ENCODE results near the gene ADAM12. TPM values are rescaled to one million over a fixed set of nuclear protein-coding genes. Genes with fewer than 3 reads are reported as not detected.

The ADAM12 gene
- polyA plus RNA-seq, 1 donor from 2014 or later, result 0.09 TPM

DNA sequence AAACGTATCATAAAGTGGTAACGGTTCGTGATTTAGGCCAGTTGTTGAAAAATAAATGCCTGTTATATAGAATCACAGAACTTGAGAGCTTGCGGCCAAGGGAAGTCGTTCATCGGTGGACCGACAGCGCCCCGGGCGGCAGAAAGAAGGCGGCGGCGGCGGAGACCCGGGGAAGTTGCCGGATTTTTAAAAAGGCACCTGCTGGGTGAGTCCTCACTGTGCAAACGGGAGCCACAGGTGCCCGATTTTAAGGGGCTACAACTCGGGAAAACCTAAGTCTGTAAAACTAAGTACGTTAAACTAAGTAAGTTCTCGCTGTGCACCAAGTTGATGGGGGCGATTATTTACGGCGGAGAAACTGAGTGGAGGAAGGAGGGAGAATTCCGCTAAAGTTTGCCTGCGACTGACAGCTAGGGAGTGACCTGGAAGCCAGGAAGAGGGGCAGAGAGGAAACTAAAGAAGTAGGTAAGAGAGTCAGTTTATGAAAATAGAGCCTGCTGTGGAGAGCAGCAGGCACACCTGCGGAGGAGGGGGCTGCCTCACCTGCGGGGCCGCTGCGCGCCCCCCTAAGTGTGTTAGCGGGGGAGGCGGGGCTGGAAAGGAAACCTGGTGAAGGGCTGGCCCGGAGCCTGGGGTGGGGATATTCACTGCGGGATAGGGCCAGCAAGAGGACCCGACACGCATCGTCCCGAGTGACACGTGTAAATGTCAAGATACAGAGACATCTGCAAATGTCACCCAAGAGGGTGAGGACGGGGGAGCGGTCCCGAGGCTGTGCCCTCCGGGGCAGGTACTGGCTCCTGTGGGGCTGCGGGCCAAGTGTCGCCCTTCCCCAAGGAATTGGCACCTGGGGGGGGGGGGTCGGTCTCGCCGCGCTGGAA lies 996 bp downstream of the ADAM12 start:
- H3K27ac ChIP-seq (ENCODE audit: low read length), result no peak overlapping the region
- TF ChIP-seq RAD21 (conservative IDR thresholded peaks at IDR 0.05) (peak; percentile 89), TAF1 (IDR thresholded peaks at IDR 0.05; ENCODE audit: low read depth) (no peak), MXI1 (conservative IDR thresholded peaks at IDR 0.05; ENCODE audit: poor library complexity, severe bottlenecking) (no peak), SMC3 (conservative IDR thresholded peaks at IDR 0.05; ENCODE audit: poor library complexity) (peak; percentile 84)
- TF ChIP-seq, protein P1, sequence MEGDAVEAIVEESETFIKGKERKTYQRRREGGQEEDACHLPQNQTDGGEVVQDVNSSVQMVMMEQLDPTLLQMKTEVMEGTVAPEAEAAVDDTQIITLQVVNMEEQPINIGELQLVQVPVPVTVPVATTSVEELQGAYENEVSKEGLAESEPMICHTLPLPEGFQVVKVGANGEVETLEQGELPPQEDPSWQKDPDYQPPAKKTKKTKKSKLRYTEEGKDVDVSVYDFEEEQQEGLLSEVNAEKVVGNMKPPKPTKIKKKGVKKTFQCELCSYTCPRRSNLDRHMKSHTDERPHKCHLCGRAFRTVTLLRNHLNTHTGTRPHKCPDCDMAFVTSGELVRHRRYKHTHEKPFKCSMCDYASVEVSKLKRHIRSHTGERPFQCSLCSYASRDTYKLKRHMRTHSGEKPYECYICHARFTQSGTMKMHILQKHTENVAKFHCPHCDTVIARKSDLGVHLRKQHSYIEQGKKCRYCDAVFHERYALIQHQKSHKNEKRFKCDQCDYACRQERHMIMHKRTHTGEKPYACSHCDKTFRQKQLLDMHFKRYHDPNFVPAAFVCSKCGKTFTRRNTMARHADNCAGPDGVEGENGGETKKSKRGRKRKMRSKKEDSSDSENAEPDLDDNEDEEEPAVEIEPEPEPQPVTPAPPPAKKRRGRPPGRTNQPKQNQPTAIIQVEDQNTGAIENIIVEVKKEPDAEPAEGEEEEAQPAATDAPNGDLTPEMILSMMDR (IDR thresholded peaks at IDR 0.05; ENCODE audit: poor library complexity, severe bottlenecking), result peak; percentile 88
- no peaks in the 10 kb centered on the region for H3K36me3 ChIP-seq (ENCODE audit: insufficient read depth, low read length)
- H3K9me2 ChIP-seq (ENCODE audit: insufficient read depth, low read length), result no peaks in the 10 kb centered on the region
- no peaks in the 10 kb centered on the region for H3K9me3 ChIP-seq (ENCODE audit: low read length)
- no peaks in the 10 kb centered on the region for H3K79me2 ChIP-seq (replicated peaks; ENCODE audit: insufficient read depth, low read length)
- H4K20me1 ChIP-seq (ENCODE audit: insufficient read depth), result no peaks in the 10 kb centered on the region
- peak overlapping the region; percentile 45 for H3K9ac ChIP-seq (ENCODE audit: low read length)
- peak overlapping the region; percentile 81 for H3K4me2 ChIP-seq (ENCODE audit: low read length)
- H3F3A ChIP-seq (ENCODE audit: insufficient read depth, low read length, poor library complexity, severe bottlenecking), result no peaks in the 10 kb centered on the region
- H2AFZ ChIP-seq (ENCODE audit: low read depth, low read length), result no peak overlapping the region
- peak overlapping the region; percentile 75 for H3K4me3 ChIP-seq (ENCODE audit: low read length)
- H3K27me3 ChIP-seq (ENCODE audit: insufficient read depth, low read depth, low read length), result peaks cover 34% of the 10 kb centered on the region

DNA sequence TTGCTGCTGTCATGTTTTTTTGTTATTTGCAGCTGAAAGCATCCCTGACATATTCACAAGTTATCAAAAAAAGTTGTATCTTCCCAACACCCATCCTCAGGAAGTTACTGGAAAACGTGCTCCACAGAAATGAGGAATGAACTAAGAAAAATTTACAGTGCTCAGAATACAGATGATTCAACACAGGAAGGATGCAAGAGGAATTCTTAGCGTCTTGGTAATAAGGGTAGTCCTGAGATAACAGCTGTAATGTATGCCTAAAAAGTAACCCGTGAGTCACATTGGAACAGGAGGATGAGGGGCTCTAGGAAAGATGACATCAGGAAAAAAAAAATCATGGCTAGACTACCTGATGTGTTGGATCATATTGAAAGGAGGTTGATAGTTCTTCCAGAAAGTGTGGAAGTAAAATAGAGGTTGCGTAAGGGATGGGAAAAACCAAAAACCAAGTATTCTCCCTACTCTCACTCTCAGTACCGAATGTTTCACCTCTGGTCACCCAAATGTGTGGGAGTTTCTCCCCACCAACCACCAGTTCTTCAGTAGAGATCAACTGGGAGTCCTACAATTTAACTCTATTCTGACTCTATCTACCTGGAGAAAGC lies 3.9 kb downstream of the ADAM12 start:
- H3K4me3 ChIP-seq (ENCODE audit: low read length), result no peak overlapping the region
- H2AFZ ChIP-seq (ENCODE audit: low read depth, low read length), result no peak overlapping the region
- no peaks in the 10 kb centered on the region for H3K9me3 ChIP-seq (ENCODE audit: low read length)
- no peaks in the 10 kb centered on the region for H3K9me2 ChIP-seq (ENCODE audit: insufficient read depth, low read length)
- peaks cover 28% of the 10 kb centered on the region for H3K27me3 ChIP-seq (ENCODE audit: insufficient read depth, low read depth, low read length)
- H3F3A ChIP-seq (ENCODE audit: insufficient read depth, low read length, poor library complexity, severe bottlenecking), result no peaks in the 10 kb centered on the region
- H3K27ac ChIP-seq (ENCODE audit: low read length), result no peak overlapping the region
- H3K36me3 ChIP-seq (ENCODE audit: insufficient read depth, low read length), result no peaks in the 10 kb centered on the region
- no peaks in the 10 kb centered on the region for H3K79me2 ChIP-seq (replicated peaks; ENCODE audit: insufficient read depth, low read length)
- no peak overlapping the region for H3K4me2 ChIP-seq (ENCODE audit: low read length)
- H4K20me1 ChIP-seq (ENCODE audit: insufficient read depth), result no peaks in the 10 kb centered on the region
- no peak overlapping the region for H3K9ac ChIP-seq (ENCODE audit: low read length)
- TF ChIP-seq, protein P2, sequence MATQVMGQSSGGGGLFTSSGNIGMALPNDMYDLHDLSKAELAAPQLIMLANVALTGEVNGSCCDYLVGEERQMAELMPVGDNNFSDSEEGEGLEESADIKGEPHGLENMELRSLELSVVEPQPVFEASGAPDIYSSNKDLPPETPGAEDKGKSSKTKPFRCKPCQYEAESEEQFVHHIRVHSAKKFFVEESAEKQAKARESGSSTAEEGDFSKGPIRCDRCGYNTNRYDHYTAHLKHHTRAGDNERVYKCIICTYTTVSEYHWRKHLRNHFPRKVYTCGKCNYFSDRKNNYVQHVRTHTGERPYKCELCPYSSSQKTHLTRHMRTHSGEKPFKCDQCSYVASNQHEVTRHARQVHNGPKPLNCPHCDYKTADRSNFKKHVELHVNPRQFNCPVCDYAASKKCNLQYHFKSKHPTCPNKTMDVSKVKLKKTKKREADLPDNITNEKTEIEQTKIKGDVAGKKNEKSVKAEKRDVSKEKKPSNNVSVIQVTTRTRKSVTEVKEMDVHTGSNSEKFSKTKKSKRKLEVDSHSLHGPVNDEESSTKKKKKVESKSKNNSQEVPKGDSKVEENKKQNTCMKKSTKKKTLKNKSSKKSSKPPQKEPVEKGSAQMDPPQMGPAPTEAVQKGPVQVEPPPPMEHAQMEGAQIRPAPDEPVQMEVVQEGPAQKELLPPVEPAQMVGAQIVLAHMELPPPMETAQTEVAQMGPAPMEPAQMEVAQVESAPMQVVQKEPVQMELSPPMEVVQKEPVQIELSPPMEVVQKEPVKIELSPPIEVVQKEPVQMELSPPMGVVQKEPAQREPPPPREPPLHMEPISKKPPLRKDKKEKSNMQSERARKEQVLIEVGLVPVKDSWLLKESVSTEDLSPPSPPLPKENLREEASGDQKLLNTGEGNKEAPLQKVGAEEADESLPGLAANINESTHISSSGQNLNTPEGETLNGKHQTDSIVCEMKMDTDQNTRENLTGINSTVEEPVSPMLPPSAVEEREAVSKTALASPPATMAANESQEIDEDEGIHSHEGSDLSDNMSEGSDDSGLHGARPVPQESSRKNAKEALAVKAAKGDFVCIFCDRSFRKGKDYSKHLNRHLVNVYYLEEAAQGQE (IDR thresholded peaks at IDR 0.05; ENCODE audit: borderline replicate concordance), result no peak
- TF ChIP-seq TAF1 (IDR thresholded peaks at IDR 0.05; ENCODE audit: low read depth), result no peak
- TF ChIP-seq EZH2 (IDR thresholded peaks at IDR 0.05; ENCODE audit: borderline replicate concordance, insufficient read depth, low read length, poor library complexity, severe bottlenecking), result no peak
- no peak for TF ChIP-seq POLR2AphosphoS5 (IDR thresholded peaks at IDR 0.05)
- TF ChIP-seq RAD21 (conservative IDR thresholded peaks at IDR 0.05), result no peak
- TF ChIP-seq, protein P1 (IDR thresholded peaks at IDR 0.05; ENCODE audit: poor library complexity, severe bottlenecking), result no peak
- no peak for TF ChIP-seq SMC3 (conservative IDR thresholded peaks at IDR 0.05; ENCODE audit: poor library complexity)
- TF ChIP-seq MXI1 (conservative IDR thresholded peaks at IDR 0.05; ENCODE audit: poor library complexity, severe bottlenecking), result no peak
- TF ChIP-seq EP300 (conservative IDR thresholded peaks at IDR 0.05; ENCODE audit: poor library complexity, severe bottlenecking), result no peak
